ENCODE measurements around the gene COPE.
"Not testable (repeated sequence)": the region's sequence is repeated elsewhere in the genome, so short reads cannot be mapped to it uniquely, and the experiment has no call there.

The COPE gene

DNA sequence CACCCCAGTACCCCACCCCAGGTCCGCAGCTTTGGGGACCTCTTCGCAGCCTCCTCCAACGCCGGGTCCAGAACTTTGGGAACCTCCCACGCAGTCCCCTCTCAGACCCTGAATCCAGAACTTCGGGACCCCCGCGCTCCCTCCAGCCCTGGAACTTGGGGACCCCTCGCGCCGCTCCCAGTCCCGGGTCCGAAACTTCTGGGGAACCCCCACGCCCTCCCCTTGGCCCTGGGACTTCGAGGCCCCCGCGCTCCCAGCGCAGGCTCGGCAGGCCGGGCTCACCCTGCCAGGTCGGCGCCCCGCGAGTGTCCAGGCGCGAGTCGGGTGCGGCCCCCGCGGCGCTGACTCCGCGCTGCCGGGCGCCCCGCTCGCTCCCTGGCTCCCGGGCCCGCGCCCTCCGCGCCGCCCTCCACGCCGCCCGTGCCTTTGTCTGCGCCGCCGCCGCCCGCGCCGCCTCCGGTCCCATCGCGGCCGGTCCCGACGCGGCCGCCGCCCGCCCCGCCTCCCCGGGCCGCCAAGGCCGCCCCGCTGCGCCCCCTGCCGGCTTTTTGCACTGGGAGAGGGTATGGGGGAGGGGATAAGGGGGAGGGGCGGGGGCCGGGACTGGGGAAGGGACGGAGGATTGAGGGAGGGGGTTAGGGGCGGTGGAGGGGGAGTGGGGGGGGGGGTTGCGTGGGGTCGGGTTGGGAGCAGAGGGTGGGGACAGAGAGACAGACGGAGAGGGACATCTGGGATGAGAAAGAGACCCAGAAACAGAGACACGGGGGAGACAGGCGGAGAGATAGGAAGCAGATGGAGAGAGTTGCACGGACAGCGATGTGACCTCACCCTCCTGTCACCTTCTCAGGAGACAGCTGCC lies 21.8 kb upstream of the COPE start, which contains the start of gene HOMER3:
TSS of gene HOMER3 (minus strand) at position 449 of the 859 bp plus-strand sequence. CDS start 2,235 bp downstream, outside the sequence.
- DNase-seq, result peak; percentile 39

DNA sequence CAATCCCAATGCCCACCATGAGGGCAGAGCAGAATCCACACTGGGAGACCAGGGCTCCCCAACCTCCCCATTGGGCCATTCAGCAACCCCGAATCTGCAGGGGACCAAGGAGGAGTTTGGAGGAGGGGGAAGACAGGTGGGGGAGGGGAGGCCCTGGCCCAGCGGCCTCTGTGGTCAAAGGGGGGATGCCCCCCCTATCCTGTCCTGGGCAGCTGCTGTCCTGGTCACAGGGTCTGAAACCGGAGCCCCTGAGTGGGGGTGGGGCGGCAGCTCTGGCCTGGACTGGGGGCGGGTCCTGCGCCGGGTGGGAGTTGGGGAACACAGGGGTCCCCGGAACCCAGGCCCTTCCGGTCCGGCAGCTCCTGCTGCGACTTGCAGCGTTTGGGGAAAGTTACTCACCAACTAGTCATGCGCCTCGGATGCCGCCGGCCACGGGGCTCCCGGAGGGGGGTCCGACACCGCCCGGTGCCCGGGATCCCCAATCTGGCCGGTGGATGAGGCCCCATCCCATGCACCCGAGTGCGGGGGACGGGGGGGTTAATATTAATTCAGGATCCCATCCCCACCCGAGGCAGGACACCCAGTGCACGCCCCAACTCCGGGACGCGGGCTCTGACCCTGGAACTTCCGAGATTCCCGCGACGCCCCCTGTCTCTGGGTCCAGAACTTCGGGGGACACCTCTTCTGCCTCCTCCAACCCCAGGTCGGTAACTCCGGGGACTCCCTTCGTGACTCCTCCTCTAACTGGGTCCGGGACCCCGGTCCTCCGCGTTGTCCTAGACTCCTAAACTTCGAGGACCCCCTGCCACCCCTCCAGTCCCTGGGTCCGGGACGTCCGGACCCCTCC lies 21.0 kb upstream of the COPE start:
- peak; percentile 53 for DNase-seq

- DNase-seq, result no peak
Observed at GRCh38 chr19:18939163-18939562, 20.0 kb upstream of the COPE start.

GRCh38 chr19:18933297-18933696 lies 14.1 kb upstream of the COPE start:
- no peak for DNase-seq

- no peak for DNase-seq
Observed at GRCh38 chr19:18932216-18932841, 13.1 kb upstream of the COPE start.

- DNase-seq, result no peak
Observed at GRCh38 chr19:18931316-18932162, 12.4 kb upstream of the COPE start.

GRCh38 chr19:18929311-18929710 lies 10.1 kb upstream of the COPE start:
- DNase-seq, result no peak

- no peak for DNase-seq
Observed at GRCh38 chr19:18928018-18928805, 9.0 kb upstream of the COPE start.

- no peak for DNase-seq
Observed at GRCh38 chr19:18924684-18925213, 5.6 kb upstream of the COPE start.

- no peak for DNase-seq
Observed at GRCh38 chr19:18922228-18922985, 3.2 kb upstream of the COPE start.

DNA sequence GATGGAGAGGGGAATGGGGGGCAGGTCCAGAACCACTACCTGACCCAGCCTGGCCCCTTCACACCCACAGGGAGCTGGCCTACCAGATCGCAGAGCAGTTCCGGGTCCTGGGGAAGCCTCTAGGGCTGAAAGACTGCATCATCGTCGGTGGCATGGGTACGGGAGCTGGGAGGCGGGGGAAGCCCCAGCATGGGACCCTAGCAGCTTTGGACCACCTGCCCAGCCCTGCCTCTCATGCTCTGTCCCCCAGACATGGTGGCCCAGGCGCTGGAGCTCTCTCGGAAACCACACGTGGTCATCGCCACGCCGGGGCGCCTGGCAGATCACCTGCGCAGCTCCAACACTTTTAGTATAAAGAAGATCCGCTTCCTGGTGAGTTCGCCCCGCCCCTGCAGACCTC lies 2.4 kb upstream of the COPE start:
- no peak for DNase-seq

DNA sequence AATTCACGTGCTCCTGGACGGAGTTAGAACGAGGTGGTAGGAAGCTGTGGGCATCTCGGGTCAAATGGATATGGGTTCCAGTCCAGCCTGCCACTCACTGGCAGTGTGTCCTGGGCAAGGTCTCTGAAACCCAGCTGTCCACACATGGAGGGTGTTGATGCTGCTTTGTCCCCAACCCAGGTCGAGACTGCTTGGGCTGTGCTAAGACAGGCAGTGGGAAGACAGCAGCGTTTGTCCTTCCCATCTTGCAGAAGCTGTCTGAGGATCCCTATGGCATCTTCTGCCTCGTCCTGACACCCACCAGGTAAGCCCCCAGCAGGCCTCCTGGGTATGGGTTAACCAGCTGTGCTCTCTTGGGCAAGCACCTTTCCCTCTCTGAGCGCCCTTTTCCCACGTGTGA lies 1.2 kb upstream of the COPE start:
- no peak for DNase-seq

DNA sequence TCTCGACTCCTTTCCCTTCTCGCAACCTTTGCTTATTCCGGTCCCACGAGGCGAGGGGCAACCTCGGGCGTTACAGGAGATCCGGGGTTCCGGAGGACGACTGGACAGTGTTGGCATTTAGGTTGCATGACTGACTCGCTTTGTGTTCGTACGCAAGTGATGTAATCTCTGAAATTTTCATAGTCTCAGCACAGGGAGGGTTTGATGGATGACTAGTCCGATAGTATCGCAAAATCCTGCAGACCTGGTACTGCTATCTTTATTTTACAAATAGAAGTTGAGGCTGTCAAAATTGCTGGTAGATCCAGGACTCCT lies 670 bp upstream of the COPE start:
- DNase-seq, result no peak

- DNase-seq, result not testable (repeated sequence)
Observed at GRCh38 chr19:18917593-18917992, 1.6 kb downstream of the COPE start.

DNA sequence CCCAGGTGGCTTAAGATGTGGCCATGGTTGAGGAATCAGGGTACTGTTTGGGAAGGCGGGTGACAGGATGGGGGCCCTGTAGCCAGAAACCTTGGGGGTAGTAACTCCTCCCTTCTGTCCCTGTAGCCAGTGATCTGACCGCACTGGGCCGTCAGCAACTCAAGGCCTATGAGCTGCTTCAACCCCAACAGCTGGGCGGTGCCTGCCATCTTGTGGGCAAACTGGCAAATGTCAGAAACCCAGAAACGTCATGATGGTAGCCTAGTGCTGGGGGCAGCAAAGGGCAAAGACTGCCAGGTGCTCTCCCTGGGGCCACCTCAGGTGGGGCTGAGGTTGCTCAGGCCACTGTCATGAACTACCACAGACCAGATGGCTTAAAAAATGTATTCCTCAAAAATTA lies 3.5 kb downstream of the COPE start:
- DNase-seq, result peak; percentile 36

GRCh38 chr19:18913466-18913865 lies 5.7 kb downstream of the COPE start:
- no peak for DNase-seq

DNA sequence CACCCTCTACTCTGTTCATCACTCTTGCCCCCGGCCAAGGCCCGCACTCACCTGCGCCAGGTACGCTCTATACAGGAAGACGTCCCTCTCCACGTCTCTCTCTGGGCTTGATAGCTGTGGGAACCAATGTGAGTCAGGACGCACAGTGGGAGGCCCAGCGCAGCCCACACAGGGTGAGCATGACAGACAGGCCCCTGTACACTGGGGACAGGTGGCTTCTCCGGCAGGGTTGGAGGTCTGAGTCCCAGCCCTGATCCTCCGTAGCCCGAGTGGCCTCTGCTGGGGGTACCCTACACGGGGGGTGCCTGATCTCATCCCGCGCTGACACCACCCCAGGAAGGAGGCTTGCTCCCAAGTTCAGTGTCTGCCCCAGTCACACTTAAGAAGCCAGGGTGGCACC lies 6.3 kb downstream of the COPE start:
- no peak for DNase-seq

- DNase-seq, result no peak
Observed at GRCh38 chr19:18910801-18911436, 8.3 kb downstream of the COPE start.

DNA sequence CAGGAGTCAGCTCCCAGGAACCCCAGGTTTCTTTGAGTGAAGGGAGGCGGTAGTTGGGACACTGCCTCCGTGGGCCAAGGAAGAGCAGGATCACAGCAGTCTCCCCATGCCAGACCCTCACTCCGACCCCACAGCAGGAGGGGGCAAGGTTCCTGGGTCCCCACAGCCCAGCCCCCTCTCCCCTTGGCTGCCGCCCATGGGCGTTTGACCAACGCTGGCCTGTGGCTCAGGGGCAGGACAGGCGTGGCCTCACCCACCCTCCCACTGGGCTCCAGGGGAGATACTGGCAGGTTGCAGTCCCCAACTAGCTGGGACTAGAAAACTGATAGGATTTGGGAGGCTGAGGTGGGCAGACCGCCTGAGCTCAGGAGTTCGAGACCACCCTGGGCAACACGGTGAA lies 9.2 kb downstream of the COPE start:
- no peak for DNase-seq

- no peak for DNase-seq
Observed at GRCh38 chr19:18908917-18909619, 10.1 kb downstream of the COPE start.

Measured in NCI-H226 (cell line).